HG03139 (cell line): ENCODE measurements around the gene PPP6R1.

Experiments used
- ATAC-seq: cut with Tn5 transposase; IDR thresholded peaks from one replicate; pipeline ENCODE4 v1.9.1; 2021; ENCODE audit not compliant: unreplicated experiment

Gene PPP6R1, protein sequence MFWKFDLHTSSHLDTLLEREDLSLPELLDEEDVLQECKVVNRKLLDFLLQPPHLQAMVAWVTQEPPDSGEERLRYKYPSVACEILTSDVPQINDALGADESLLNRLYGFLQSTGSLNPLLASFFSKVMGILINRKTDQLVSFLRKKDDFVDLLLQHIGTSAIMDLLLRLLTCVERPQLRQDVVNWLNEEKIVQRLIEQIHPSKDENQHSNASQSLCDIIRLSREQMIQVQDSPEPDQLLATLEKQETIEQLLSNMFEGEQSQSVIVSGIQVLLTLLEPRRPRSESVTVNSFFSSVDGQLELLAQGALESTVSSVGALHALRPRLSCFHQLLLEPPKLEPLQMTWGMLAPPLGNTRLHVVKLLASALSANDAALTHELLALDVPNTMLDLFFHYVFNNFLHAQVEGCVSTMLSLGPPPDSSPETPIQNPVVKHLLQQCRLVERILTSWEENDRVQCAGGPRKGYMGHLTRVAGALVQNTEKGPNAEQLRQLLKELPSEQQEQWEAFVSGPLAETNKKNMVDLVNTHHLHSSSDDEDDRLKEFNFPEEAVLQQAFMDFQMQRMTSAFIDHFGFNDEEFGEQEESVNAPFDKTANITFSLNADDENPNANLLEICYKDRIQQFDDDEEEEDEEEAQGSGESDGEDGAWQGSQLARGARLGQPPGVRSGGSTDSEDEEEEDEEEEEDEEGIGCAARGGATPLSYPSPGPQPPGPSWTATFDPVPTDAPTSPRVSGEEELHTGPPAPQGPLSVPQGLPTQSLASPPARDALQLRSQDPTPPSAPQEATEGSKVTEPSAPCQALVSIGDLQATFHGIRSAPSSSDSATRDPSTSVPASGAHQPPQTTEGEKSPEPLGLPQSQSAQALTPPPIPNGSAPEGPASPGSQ

DNA sequence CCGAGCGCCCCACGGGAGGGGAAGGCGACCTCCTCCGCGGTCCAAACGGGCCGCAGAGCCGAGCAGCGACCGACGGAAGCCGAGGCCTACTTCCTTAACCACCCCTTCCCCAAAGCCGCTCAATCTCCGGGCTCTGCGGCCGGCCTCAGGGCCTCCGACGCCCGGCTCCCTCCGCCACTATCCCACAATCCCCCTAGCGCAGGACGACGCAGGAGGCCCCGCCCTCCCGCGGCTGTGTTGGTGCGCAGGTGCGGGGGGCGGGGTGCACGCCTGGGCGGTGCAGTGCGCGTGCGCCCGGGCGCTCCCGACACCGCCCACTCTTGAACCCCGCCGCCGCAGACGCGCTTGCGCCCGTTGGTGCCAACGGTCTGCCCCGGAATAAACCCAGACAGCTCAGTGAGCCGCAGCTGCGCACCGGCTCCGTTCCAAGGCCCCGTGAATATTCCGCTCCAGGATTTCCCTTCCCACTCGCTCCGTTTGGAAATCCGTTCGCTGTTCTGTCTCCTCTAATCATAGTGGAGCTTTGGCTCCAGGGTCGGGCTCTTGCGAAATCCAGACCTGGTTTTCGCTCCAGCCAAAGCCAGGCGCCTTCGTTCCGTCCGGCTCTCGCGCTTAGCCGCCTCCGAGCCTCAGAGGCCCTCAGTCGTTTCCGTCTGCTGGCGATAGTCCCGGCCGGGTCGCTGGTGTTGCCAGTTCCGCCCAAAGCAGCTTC is at the start of gene PPP6R1:
Gene PPP6R1, minus strand, starts transcription at position 190 of the 712 bp plus-strand sequence. CDS start 11,914 bp downstream, outside the sequence.
- ATAC-seq = peak; percentile 62

GRCh38 chr19:55308281-55308680 is 49.5 kb upstream of the PPP6R1 start:
- ATAC-seq = no peak

DNA sequence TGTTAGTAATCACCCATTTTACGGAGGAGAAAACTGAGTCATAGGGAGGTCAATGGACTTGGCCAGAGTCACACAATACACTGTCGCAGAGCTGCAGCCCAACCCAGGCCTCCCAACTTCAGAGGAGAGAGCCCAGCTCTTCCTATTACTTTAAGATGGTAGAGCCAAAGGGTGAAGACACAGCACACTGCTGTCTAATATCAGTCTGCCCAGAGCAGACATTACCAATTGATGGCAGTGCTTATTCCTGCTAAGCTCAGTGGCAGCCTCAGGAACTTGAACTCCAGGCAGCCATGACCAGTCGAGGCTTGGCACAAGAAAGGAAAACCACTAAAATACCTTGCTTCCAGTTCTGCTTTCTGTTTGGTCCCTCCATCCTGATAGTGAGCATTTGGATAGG is 47.9 kb upstream of the PPP6R1 start:
- no peak for ATAC-seq

DNA sequence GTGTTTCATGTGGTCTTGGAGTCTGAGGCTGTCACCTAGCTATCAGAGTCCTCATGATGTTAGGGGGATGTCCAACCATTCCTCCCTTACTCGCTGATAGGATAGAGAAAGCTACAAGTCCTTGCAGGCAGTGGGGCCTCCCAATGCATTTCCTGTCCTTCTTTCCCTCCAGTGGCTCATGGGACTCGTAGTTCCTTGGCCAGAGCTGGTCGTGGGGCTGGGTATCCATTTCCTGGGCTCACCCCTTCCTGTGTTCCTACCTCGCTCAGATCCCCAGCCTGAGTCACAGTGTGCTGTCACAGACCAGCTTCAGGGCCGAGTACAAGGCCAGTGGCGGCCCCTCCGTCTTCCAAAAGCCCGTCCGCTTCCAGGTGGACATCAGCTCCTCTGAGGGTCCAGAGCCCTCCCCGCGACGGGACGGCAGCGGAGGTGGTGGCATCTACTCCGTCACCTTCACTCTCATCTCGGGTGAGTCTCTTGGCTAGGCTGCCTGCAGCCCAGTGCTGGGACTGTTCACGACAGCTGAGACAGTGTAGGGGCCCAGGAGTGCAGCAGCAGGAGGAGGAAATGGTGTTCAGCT is 47.3 kb upstream of the PPP6R1 start:
- no peak for ATAC-seq

GRCh38 chr19:55305491-55305890 is 46.7 kb upstream of the PPP6R1 start:
- no peak for ATAC-seq

DNA sequence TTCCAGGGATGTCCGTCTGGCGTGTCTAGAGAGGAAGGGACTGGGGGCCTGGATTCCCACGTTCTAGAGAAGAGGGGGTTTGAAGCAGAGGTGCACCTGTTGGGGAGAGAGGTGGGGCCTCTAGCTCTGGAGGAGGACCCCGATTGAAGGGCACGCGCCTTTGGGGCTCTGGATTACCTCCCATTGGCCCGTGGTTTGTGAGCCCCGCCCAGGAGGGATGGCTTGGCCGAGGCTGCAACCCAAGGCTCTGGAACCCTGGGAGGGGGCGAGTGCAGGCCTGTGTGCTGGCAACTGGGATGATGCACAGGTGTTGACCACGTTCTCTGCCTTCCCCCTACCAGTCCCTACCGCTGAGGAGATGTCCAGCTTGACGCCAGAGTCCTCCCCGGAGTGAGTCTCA is 46.2 kb upstream of the PPP6R1 start:
- ATAC-seq = no peak

DNA sequence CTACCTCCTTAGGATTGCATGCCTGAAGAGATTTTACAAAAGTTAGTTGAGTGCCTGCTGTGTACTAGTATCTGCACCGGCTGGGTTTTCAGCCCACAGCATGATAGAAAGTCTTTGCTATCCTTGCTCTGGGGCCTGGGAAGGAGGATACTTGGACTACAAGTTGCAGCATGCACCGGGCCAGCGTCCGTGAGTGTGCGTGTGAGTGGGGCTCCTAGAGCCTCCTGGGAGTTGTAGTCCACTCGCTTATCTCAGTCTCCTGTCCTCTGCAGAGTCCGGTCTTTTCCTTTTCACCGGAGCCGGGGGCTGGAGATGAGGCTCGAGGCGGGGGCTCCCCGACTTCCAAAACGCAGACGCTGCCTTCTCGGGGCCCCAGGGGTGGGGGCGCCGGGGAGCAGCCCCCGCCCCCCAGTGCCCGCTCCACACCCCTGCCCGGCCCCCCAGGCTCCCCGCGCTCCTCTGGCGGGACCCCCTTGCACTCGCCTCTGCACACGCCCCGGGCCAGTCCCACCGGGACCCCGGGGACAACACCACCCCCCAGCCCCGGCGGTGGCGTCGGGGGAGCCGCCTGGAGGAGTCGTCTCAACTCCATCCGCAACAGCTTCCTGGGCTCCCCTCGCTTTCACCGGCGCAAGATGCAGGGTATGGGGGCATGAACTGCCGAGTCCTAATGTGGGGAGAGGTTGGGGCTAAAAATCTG is 45.6 kb upstream of the PPP6R1 start:
- ATAC-seq = no peak

DNA sequence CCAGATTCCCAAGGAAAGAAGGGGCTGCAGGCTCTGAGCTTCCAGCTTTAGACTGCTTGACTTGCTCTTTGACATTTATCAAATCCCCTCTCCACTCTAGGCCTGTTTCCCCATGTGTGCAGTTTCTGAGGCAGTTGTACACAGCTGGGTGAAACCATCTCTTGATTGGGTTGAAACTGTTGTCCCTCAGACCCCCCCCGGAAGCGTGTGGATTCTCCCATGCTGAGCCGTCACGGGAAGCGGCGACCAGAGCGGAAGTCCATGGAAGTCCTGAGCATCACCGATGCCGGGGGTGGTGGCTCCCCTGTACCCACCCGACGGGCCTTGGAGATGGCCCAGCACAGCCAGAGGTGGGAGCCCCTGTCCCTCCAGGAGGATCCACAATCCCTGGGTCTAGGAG is 44.7 kb upstream of the PPP6R1 start:
- ATAC-seq = no peak

DNA sequence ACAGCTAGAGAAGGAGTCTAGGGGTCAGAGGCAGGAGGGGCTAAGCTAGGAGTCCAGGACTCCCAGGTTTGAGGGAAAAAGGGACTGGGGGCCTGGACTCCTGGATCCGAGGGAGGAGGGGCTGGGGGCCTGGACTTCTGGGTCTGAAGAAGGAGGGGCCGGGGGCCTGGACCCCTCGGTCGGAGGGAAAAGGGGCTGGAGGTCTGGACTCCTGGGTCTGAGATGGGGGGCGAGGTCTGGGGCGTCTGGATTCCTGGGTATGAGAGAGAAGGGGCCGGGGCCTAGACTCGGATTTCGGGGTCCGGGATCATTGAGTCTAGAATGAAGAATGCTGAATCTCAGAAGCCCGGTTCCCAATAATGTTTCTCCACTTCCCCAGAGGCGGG is 43.5 kb upstream of the PPP6R1 start:
- ATAC-seq = no peak

DNA sequence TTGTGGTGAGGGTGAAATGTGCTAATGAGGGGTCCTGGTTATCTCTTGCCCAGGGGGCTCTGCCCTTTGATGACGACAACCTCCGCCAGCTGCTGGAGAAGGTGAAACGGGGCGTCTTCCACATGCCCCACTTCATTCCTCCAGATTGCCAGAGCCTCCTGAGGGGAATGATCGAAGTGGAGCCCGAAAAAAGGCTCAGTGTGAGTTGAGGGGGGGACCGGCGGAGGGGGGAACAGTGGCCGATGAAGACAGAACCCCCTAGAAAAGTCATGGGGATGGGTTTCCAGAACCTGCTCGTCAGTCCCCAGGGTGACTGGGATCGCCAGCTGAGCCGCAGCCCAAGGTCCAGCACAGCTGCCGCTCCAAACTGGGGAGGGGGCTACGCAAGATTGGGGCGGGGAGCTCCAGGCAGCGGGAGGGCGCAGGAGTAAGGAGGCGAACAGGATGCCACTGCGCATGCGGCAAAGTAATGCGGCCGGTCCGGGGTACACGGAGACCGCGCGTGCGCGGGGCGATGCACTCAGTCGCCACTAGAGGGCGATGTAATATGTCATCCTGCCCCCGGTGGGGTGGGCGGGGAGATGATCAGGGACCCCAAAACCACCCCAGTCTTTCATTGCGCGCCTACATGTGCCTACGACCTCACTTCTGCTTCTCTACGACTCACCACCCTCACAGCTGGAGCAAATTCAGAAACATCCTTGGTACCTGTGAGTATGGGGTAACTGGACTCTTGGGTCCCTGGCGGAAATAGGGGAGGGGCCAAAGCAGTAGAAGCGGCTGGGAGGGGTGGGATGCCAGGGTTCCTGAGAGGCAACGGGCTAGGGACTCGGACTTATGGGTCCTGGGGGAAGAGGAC is 42.9 kb upstream of the PPP6R1 start:
- ATAC-seq = peak; percentile 52

GRCh38 chr19:55300886-55301458 is 42.2 kb upstream of the PPP6R1 start:
- ATAC-seq = no peak

DNA sequence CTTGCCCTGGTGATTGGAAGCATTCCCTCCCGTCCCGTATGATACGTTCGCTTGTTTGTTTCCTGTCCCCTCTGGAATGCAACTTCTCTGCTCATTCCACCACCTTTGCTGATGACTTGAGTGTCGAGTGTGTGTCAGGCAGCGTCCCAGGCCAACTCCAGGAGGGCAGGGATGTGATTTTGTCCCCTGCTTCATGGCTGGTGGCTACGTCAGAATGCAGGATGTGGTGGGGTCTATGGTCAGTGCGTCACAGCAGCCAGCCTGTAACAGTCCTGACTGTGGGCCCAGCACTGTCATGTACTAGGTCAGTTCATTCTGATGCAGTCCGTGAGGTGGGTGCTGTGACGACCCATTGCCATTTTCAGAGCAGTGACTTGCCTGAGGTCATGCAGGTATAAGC is 41.2 kb upstream of the PPP6R1 start:
- ATAC-seq = no peak

GRCh38 chr19:55297267-55297666 is 38.5 kb upstream of the PPP6R1 start:
- ATAC-seq = no peak

- no peak for ATAC-seq
Observed at GRCh38 chr19:55289117-55289796, 30.4 kb upstream of the PPP6R1 start.

DNA sequence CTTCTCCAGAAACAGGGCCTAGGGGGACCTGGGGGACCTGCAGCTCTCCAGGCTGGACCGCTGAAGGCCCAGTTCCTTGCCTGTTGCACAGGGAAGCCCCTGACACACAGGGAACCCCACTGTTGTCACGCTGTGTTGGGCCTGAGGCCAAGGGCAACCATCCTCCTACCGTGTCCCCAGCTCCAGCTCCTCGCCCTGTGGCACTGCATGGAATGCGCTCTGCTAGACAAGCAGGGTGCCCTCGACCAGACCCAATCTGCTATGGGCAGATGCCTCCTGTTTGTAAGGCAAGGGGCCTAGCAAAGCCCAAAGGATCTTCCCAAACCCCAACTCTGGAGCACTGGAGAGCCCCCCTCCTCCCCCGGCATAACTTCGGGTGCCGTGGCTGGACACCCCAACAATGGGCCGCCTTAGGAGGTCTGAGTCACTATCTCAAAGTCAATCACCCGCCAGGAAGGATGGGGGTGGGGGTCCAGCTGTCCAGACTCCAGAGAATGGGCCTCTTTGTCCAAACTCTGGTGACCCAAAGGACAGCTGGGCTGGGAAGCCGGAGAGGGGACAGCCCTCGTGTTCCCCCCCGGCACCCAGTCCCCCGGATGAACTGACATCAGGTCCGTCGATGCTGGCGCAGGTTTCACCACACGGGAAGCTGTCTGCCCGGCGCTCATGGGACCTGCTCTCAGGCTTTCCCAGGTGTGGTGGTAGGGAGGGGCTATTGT is 28.7 kb upstream of the PPP6R1 start:
- no peak for ATAC-seq

- ATAC-seq = no peak
Observed at GRCh38 chr19:55285229-55285890, 26.5 kb upstream of the PPP6R1 start.

DNA sequence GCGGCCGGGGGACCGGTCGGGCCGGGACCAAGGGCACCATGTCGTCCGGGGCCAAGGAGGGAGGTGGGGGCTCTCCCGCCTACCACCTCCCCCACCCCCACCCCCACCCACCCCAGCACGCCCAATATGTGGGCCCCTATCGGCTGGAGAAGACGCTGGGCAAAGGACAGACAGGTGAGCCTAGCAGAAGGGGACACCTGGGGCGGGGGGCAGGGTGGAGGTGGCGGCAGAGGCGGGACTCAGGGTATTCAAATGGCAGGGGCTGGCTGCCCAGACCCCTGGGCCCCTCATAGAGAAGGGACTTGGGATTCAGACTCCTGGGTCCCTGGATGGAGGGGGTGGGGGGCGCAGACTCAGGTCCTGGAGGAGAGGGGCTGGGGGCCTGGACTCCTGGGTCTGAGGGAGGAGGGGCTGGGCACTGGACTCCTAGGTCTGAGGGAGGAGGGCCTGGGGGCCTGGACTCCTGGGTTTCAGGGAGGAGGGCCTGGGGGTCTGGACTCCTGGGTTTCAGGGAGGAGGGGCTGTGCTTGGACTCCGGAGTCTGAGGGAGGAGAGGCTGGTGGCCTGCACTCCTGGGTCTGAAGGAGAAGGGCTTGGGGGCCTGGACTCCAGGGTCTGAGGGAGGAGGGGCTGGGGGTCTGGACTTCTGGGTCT is 25.7 kb upstream of the PPP6R1 start:
- ATAC-seq = no peak
